Fibroblast of mammary gland (primary cell): ENCODE measurements around the gene CACNB2.
A peak's percentile ranks its signal among the peaks of the same experiment; 100 is the strongest.

Experiments used
- DNase-seq: peaks from one replicate; pipeline ENCODE4 v3.0.0-alpha.2; 2010; ENCODE audit warnings: low read depth
- H3K4me3 ChIP-seq: 2 replicates; pipeline ENCODE4 v1.5.1; 2011; ENCODE audit warnings: low read depth, mild to moderate bottlenecking, low read length, moderate library complexity; ENCODE audit not compliant: control insufficient read depth
- TF ChIP-seq, protein P1 (sequence below): conservative IDR thresholded peaks from 2 replicates; pipeline ENCODE4 v1.5.1; 2011; ENCODE audit warnings: low read depth, low read length, inconsistent platforms; ENCODE audit not compliant: control insufficient read depth, insufficient read depth

The CACNB2 gene

DNA sequence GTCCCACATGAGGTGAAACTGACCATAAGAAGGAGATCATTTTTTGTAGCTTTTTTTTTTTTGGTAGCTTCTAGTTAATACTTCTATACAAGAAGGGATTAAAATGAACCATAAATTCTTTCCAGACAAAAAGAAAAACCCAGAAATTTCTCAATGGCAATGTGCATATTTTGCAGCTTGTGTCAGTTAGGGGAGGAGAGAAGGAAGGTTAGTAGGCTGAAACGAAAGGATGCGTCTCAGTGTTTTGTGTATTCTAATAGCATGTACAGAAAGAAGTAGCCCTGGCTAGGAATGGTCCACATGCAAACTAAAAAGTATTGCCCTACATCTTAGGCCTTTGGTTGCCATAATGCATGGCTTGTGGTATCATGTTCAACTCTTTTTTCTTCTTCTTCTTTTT is 90.6 kb downstream of the CACNB2 start:
- H3K4me3 ChIP-seq: no peak overlapping the region
- TF ChIP-seq, protein P1, sequence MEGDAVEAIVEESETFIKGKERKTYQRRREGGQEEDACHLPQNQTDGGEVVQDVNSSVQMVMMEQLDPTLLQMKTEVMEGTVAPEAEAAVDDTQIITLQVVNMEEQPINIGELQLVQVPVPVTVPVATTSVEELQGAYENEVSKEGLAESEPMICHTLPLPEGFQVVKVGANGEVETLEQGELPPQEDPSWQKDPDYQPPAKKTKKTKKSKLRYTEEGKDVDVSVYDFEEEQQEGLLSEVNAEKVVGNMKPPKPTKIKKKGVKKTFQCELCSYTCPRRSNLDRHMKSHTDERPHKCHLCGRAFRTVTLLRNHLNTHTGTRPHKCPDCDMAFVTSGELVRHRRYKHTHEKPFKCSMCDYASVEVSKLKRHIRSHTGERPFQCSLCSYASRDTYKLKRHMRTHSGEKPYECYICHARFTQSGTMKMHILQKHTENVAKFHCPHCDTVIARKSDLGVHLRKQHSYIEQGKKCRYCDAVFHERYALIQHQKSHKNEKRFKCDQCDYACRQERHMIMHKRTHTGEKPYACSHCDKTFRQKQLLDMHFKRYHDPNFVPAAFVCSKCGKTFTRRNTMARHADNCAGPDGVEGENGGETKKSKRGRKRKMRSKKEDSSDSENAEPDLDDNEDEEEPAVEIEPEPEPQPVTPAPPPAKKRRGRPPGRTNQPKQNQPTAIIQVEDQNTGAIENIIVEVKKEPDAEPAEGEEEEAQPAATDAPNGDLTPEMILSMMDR: no peak
- DNase-seq: peak; percentile 61

DNA sequence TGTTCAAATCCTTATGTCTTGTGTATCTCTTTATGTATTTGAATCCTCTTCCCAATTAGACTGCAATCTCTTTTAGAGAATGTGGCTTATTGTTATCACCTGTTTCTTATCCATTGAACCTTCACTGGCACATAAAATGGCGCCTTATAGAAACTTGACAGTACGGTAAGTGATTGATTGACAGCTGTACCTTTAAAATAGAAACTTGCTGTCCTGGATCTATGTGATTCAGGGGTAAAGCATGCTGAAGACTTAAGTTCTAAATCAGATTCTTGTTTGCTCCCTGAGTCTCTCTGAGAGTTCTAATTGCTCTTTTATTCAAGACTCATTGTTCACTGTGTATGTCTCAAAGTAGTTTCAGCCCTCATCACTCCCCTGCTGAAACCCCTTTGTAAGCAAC is 91.3 kb downstream of the CACNB2 start:
- no peak for DNase-seq
- TF ChIP-seq, protein P1: no peak
- H3K4me3 ChIP-seq: no peak overlapping the region

DNA sequence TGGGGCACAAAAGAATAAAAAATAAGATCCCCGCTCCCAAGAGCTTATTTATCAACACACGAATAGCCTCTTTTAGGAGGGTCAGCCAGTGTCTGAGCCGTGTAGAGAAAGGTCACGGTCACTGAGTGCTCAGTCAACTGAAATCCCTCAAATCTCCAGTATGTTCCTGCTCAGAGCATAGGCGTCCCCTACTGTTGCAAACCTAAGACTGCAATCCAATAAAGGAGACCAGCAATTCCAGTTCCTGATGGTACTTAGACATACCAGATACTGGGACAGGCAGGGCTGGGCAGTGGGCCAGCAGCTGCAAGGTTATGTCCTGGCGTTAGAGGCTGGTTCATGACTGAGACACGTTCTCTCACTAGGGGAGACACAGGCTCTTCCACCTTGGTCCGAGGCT is 93.6 kb downstream of the CACNB2 start:
- DNase-seq: no peak
- H3K4me3 ChIP-seq: no peak overlapping the region
- TF ChIP-seq, protein P1: peak; percentile 22

DNA sequence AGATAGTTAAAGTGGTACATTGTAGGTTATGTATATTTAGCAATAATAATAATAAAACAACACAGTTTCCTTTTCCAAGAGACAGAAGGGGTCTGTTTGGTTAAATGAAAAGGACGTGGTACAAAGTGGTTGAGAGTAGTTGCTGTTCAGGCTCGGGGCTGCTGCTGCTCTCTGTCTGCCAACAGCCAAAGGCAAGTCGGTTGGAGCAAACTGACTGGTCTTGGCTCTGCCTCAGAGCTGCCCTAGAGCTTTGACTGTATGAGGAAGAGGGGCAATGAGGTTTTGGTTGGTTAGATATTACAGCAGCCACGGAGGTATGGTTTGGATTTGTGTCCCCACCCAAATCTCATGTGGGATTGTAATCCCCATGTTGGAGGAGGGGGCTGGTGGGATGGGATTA is 95.3 kb downstream of the CACNB2 start:
- no peak overlapping the region for H3K4me3 ChIP-seq
- DNase-seq: no peak
- TF ChIP-seq, protein P1: no peak

DNA sequence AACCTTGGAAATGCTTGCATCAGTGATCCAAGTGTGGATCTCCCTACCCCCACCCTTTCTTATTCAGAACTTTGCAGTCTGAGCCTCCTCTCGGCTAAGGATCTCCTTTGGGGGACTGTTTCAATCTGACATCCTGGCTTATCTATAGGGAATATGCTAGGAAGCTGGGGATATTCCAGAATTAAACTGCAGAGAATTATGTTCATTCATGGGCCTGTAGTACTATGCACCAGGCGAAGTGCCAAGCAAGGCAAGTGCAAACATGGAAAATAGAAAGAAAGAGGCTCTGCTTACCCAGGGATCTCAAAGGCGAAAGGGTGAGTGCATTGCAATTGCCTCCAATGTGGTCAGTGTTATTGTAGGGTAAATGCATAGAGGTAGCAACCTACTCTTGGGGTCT is 96.5 kb downstream of the CACNB2 start:
- no peak overlapping the region for H3K4me3 ChIP-seq
- no peak for DNase-seq
- TF ChIP-seq, protein P1: no peak

DNA sequence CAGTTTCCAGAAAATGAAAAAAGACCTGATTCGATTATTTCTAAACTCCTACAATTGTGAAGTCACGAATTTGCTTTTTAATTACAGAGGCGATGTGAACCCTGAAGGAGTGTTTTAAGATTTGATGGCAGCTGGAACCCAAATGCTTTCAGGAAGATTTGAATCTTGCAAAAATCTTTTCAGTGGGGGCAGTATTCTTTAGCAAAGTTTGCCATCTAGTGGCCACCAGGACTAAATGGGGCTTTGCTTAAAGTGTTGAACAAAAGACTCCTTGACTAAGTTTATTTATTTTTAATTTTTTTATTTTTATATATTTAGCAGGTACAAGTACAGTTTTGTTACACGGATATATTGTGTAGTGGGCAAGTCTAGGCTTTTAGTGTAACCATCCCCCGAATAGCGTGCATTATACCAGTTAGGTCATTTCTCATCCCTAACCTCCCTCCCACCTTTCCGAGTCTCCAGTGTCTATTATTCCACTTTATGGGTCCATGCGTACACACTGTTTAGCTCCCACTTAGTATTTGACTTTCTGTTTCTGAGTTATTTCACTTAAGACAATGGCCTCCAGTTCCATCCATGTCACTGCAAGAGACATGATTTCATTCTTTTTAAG is 98.8 kb downstream of the CACNB2 start:
- DNase-seq: peak; percentile 74
- TF ChIP-seq, protein P1: peak; percentile 76
- no peak overlapping the region for H3K4me3 ChIP-seq

DNA sequence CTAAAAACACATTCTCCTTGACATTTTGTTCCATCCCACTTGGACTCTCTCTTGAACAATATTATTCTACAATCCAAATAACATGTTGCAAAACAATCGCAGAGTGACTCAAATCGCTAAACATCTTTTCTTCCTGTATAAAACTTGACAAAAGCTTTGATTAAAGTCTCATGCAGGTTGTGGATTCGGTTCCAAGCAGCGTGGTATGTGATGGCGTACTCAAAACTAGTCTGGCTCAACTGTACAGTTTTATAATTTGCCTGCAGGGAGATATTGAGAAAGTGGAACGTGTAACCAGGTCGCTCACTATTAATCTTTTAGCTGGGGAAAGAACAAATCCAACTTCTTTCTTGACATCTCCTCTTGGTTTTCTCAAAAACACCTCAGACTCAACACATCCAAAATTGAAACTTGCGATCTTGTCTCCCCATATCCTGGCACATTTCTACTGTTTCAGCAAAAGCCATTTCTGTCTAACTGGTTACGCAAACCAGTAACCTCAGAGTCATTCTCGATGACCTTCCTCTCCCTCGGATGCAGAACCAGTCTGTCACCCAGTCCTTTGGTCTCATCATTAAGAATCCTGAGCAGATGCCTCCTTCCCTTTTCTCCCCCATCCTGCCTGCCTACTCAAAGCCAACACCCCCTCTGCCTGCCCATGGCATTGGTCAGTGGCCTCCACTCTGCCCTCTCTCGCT is 100.1 kb downstream of the CACNB2 start:
- TF ChIP-seq, protein P1: no peak
- peak; percentile 80 for DNase-seq
- peak overlapping the region; percentile 18 for H3K4me3 ChIP-seq
